SK-N-MC (cell line): ENCODE measurements around the gene TUBB4B.
A peak's percentile ranks its signal among the peaks of the same experiment; 100 is the strongest.

Experiments used
- DNase-seq: peaks from one replicate; pipeline ENCODE4 v3.0.0-alpha.2; 2011; ENCODE audit warnings: low read depth, low spot score
- H3K27ac ChIP-seq: fragments of 200-600 bp; sonication (generic); 2 replicates; pipeline ENCODE4 v1.5.1; 2016; ENCODE audit warnings: mixed run types
- H3K36me3 ChIP-seq: fragments of 200-600 bp; sonication (generic); 2 replicates; pipeline ENCODE4 v1.6.1; 2017; ENCODE audit warnings: antibody characterized with exemption, low read length, mixed read lengths; ENCODE audit not compliant: insufficient read depth
- H3K4me3 ChIP-seq: fragments of 200-600 bp; sonication (generic); 2 replicates; pipeline ENCODE4 v1.5.1; 2016
- H3K9ac ChIP-seq: fragments of 200-600 bp; sonication (generic); 2 replicates; pipeline ENCODE4 v1.8.0; 2017; ENCODE audit warnings: mixed run types, mixed read lengths; ENCODE audit not compliant: insufficient read length
- H3K9me3 ChIP-seq: fragments of 200-600 bp; sonication (generic); 2 replicates; pipeline ENCODE4 v1.6.1; 2017; ENCODE audit warnings: low read depth, mild to moderate bottlenecking, antibody characterized with exemption, low read length, moderate library complexity, mixed read lengths
- EZH2 ChIP-seq: fragments of 200-600 bp; sonication (generic); IDR thresholded peaks from one replicate; pipeline ENCODE4 v1.6.1; 2017; ENCODE audit warnings: antibody characterized with exemption
- FOXP2 ChIP-seq: optimal IDR thresholded peaks from 2 replicates; pipeline ENCODE3; 2011; ENCODE audit warnings: mild to moderate bottlenecking, moderate library complexity; ENCODE audit not compliant: insufficient read depth; ENCODE audit errors: extremely low read length, control extremely low read depth
- POLR2AphosphoS5 ChIP-seq: IDR thresholded peaks from 2 replicates; pipeline ENCODE4 v1.6.1; 2012; ENCODE audit warnings: mild to moderate bottlenecking, low read depth, low read length, borderline replicate concordance

The TUBB4B gene

DNA sequence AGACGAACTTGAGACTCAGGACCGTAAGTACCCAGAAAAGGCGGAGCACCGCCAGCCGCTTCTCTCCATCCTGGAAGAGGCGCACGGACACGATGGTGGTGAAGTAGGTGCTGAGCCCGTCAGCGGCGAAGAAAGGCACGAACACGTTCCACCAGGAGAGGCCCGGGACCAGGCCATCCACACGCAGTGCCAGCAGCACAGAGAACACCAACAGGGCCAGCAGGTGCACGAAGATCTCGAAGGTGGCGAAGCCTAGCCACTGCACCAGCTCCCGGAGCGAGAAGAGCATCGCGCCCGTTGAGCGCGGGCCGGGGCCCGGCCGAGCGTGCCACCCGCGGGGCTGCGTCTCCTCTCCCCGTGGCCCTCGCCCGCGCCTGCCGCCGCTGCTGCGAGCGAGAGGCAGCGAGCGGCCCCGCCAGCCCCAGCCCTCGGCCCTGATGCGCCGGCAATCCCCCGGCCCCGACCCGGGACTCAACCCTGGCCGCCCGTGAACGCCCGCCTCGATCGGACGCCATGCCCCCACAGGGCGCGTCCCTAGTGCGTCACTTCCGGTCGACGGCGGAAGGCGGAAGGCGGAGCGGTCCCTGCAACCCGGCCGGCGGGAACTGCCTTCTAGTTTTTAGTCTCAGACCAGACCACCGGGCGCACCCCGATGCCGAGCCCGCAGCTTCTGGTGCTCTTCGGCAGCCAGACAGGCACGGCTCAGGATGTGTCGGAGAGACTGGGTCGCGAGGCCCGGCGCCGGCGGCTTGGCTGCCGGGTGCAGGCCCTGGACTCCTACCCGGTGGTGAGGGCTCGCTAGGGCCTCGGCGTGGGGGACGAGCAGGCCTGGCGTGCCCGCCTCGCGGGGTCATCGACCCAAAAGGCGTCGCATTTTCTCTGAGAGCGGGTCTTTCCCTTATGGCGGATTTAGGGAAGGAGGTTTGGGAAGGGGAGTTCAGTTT is 35.7 kb upstream of the TUBB4B start, which contains the start of the genes NDOR1 and TMEM203:
Gene NDOR1, plus strand, starts transcription at position 575 of the 944 bp plus-strand sequence. Its CDS starts 78 bp downstream, at position 653.
Gene TMEM203, minus strand, starts transcription at position 523 of the 944 bp plus-strand sequence. Its CDS starts 234 bp downstream, at position 289.
- TF ChIP-seq EZH2 (no peak), POLR2AphosphoS5 (peak; percentile 91), FOXP2 (no peak)
- peak within 1 kb of the TSS; percentile 92 for H3K4me3 ChIP-seq
- no peak for DNase-seq
- H3K27ac ChIP-seq, result peak within 1 kb of the TSS; percentile 70; the same call in 1 of the 2 replicates
- H3K36me3 ChIP-seq, result no peaks in the 10 kb centered on the region
- no peaks in the 10 kb centered on the region for H3K9me3 ChIP-seq
- peak within 1 kb of the TSS; percentile 90 for H3K9ac ChIP-seq

DNA sequence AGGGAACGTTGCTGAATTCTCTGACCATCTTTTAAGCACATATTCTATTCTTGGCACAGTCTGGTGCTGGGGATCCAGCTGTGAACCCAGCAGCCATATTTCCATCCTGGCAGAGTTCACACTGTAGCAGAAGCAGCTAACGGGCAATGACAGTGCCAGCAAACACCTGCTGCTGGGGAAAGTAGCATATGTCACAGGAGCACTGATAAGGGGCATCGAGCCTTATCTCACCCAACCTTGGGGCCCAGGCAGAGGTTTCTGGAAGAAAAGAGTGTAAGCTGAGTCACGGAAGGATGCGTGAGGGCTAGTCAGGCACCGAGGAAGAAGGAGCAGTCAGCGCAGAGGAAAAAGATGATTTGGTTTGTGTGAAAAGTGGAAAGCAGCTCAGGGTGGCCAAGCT is 34.5 kb upstream of the TUBB4B start:
- no peak overlapping the region for H3K27ac ChIP-seq
- no peaks in the 10 kb centered on the region for H3K9me3 ChIP-seq
- H3K9ac ChIP-seq, result peak overlapping the region; percentile 90
- no peak for DNase-seq
- TF ChIP-seq FOXP2 (no peak), EZH2 (no peak), POLR2AphosphoS5 (no peak)
- no peaks in the 10 kb centered on the region for H3K36me3 ChIP-seq
- peak overlapping the region; percentile 92 for H3K4me3 ChIP-seq

DNA sequence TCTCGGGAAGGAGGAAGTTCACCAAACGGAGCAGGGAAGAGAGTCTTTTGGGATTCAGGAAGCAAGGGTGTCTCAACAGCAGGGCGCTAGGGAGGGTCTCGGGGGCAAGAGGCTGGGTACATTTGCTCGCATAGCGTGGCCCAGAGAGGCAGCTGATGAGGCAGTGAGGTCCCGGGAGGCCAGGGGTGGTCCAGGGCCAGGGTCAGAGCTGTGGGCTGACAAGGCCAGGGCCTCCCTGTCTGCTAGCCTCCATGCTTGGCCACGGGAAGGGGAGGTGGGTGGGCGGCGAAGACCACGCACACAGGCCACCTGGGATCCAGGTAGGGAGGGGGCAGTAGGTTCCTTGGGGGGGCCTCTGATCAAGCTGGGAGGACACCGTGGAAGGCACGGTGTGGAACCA is 29.6 kb upstream of the TUBB4B start:
- Histone ChIP-seq H3K27ac (no peak overlapping the region), H3K9ac (no peak overlapping the region), H3K4me3 (no peak overlapping the region), H3K36me3 (no peaks in the 10 kb centered on the region), H3K9me3 (no peaks in the 10 kb centered on the region)
- TF ChIP-seq EZH2 (no peak), POLR2AphosphoS5 (0 out of 2 replicates have a peak, but pooled peaks have one; percentile 9)
- DNase-seq, result no peak

DNA sequence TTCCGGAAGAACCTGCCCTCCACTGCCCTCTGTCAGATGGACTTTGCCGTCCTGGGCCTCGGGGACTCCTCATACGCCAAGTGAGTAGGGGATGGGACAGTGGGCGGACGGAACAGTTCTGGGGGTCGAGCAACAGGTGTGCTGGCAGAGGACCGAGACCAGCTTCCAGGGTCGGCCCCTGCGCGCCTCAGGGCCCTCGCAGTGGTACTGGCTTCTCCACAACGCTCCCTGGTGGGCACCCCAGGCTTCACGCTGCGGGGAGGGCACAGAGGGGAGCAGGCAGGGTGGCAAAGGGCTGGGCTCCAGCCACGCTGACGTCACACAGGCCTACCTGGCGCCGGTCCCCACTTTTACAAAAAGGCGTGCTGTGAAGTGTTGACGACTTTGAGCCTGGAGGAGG is 28.6 kb upstream of the TUBB4B start:
- no peak overlapping the region for H3K4me3 ChIP-seq
- no peak for DNase-seq
- no peaks in the 10 kb centered on the region for H3K9me3 ChIP-seq
- TF ChIP-seq EZH2, result no peak
- 0 out of 2 replicates have a peak, but pooled peaks have one; percentile 5 for TF ChIP-seq POLR2AphosphoS5
- no peak for TF ChIP-seq FOXP2
- no peaks in the 10 kb centered on the region for H3K36me3 ChIP-seq
- H3K27ac ChIP-seq, result no peak overlapping the region
- no peak overlapping the region for H3K9ac ChIP-seq

DNA sequence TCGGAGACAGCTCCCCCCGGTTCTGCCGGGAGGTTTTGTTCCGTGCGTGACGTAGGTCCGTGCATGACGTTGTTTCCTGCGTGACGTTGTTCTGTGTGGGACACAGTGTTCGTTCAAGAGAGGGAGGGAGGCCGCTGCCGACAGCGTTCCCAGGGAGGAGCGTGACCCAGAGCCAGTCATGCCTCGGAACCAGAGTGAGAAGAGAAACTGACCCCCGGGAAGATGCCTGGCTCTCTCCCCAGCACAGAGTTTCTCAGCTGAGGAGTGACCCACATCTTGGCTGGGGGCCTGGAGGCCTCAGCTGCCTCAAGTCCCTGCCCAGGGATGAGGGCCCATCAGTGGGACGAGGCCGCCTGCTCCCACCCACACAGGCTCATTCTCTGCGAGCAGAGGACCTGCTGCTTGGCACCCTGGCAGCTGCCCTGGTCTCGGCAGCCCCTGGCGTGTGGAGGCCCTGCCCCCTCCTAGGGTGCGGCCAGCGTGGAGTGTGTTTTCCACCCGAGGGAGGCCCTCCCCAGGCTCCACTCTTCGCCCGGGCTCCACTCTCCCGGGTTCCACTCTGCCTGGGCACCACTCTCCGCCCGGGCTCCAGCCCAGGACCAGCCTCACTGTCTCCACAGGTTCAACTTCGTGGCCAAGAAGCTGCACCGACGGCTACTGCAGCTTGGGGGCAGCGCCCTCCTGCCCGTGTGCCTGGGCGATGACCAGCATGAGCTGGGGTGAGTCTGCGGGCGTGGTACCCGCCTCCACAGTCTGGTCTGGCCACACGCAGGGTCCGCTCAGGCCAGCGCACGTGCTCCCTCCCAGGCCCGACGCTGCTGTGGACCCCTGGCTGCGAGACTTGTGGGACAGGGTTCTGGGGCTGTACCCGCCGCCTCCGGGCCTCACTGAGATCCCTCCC is 27.7 kb upstream of the TUBB4B start:
- no peak for TF ChIP-seq FOXP2
- no peak for TF ChIP-seq EZH2
- TF ChIP-seq POLR2AphosphoS5, result no peak
- H3K9ac ChIP-seq, result no peak overlapping the region
- no peaks in the 10 kb centered on the region for H3K9me3 ChIP-seq
- H3K36me3 ChIP-seq, result no peaks in the 10 kb centered on the region
- no peak for DNase-seq
- no peak overlapping the region for H3K27ac ChIP-seq
- H3K4me3 ChIP-seq, result no peak overlapping the region

DNA sequence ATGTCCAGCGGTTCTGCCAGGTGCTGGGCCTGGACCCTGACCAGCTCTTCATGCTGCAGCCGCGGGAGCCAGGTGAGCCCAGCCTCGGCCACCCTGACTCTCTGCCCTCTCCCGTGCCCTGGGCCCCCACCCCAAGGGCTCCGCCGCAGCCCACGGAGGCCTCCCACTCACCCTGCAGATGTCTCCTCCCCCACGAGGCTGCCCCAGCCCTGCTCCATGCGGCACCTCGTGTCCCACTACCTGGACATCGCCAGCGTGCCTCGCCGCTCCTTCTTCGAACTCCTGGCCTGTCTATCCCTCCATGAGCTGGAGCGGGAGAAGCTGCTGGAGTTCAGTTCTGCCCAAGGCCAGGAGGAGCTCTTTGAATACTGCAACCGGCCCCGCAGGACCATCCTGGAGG is 26.5 kb upstream of the TUBB4B start:
- H3K27ac ChIP-seq, result no peak overlapping the region
- H3K4me3 ChIP-seq, result no peak overlapping the region
- no peaks in the 10 kb centered on the region for H3K36me3 ChIP-seq
- H3K9me3 ChIP-seq, result no peaks in the 10 kb centered on the region
- DNase-seq, result no peak
- no peak for TF ChIP-seq POLR2AphosphoS5
- TF ChIP-seq EZH2, result no peak
- TF ChIP-seq FOXP2, result no peak
- no peak overlapping the region for H3K9ac ChIP-seq

DNA sequence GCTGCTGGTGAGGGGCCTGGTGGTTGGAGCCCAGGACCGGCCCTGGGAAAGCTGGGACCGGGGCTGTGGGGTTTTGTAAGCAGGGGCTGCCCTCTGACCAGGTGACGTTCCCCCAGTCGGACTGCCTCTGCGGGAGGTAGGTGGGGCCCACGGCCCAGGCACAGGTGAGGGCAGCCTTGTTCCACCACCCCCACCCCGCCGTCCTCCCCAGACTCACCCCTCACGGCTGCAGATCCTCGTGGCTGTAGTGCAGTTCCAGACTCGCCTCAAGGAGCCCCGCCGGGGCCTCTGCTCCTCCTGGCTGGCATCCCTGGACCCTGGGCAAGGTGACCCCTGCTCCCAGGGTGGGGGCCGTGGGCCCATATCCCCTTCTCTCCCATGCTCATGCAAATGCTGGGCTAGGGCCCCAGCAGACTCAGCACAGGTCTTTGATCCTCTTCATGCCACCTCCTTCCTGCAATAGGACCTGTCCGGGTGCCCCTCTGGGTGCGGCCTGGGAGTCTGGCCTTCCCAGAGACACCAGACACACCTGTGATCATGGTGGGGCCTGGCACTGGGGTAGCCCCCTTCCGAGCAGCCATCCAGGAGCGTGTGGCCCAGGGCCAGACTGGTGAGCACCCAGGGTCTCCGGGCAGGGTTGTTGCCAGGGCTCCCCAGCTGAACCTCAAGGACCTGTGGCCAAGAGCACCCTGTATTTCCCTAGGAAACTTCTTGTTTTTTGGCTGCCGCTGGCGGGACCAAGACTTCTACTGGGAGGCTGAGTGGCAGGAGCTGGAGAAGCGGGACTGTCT is 25.7 kb upstream of the TUBB4B start:
- H3K36me3 ChIP-seq, result no peaks in the 10 kb centered on the region
- H3K27ac ChIP-seq, result no peak overlapping the region
- no peak for DNase-seq
- H3K4me3 ChIP-seq, result no peak overlapping the region
- TF ChIP-seq EZH2 (no peak), POLR2AphosphoS5 (no peak), FOXP2 (no peak)
- H3K9ac ChIP-seq, result no peak overlapping the region
- no peaks in the 10 kb centered on the region for H3K9me3 ChIP-seq
